OCI-LY3 (cell line): ENCODE results near the gene HYLS1.
"Not testable (repeated sequence)": the region's sequence is repeated elsewhere in the genome, so short reads cannot be mapped to it uniquely, and the experiment has no call there.

Source experiments
- H2AFZ ChIP-seq: fragments of 200-600, 300-600 bp; shearing (Covaris generic); 2 replicates; pipeline ENCODE4 v1.6.0; 2014; ENCODE audit warnings: antibody characterized with exemption, low read depth, low read length
- H3K27ac ChIP-seq: fragments of 200-600, 300-600 bp; sonication (generic); 2 replicates; pipeline ENCODE4 v1.5.1; 2014; ENCODE audit warnings: mild to moderate bottlenecking, low read length, moderate library complexity, mixed read lengths
- H3K27me3 ChIP-seq: fragments of 200-600, 300-600 bp; sonication (generic); 2 replicates; pipeline ENCODE4 v1.6.1; 2014; ENCODE audit warnings: low read depth, low read length, mixed read lengths
- H3K36me3 ChIP-seq: fragments of 200-600, 300-600 bp; sonication (generic); replicated peaks from 2 replicates; pipeline ENCODE3; 2014; ENCODE audit warnings: low read depth, low read length, mixed read lengths
- H3K4me1 ChIP-seq: fragments of 300-600, 200-600 bp; sonication (generic); 2 replicates; pipeline ENCODE4 v1.6.1; 2014; ENCODE audit warnings: low read length, mixed read lengths
- H3K4me2 ChIP-seq: fragments of 200-600, 300-600 bp; sonication (generic); 2 replicates; pipeline ENCODE4 v1.6.1; 2014; ENCODE audit warnings: low read length, mixed read lengths
- H3K4me3 ChIP-seq: fragments of 300-600, 200-600 bp; sonication (generic); 2 replicates; pipeline ENCODE4 v1.5.1; 2014; ENCODE audit warnings: antibody characterized with exemption, mild to moderate bottlenecking, low read length, moderate library complexity
- H3K79me2 ChIP-seq: fragments of 300-600, 200-600 bp; shearing (Covaris generic); 2 replicates; pipeline ENCODE4 v1.6.1; 2014; ENCODE audit warnings: mild to moderate bottlenecking, low read length, mixed read lengths
- H3K9ac ChIP-seq: fragments of 300-600, 200-600 bp; shearing (Covaris generic); 2 replicates; pipeline ENCODE4 v1.6.0; 2014; ENCODE audit warnings: mild to moderate bottlenecking, low read length, moderate library complexity
- H3K9me3 ChIP-seq: fragments of 200-600, 300-600 bp; shearing (Covaris generic); 2 replicates; pipeline ENCODE4 v1.6.1; 2014; ENCODE audit warnings: low read length, mixed read lengths; ENCODE audit not compliant: insufficient read depth
- H4K20me1 ChIP-seq: fragments of 200-600, 300-600 bp; sonication (generic); 2 replicates; pipeline ENCODE4 v1.6.1; 2016; ENCODE audit warnings: low read length, mixed read lengths; ENCODE audit not compliant: insufficient read depth
- CTCF ChIP-seq: fragments of 200-600, 300-600 bp; sonication (generic); IDR thresholded peaks from 2 replicates; pipeline ENCODE4 v1.5.1; 2014; ENCODE audit warnings: antibody characterized with exemption, low read length, low read depth
- EZH2phosphoT487 ChIP-seq: fragments of 200-600 bp; shearing (Covaris generic); IDR thresholded peaks from 2 replicates; pipeline ENCODE4 v1.6.1; 2018; ENCODE audit warnings: antibody characterized with exemption, mixed run types, low read depth

HYLS1 gene

GRCh38 chr11:125904678-125905077 is 17.2 kb downstream of the HYLS1 start:
- no peak overlapping the region for H3K4me2 ChIP-seq
- no peak overlapping the region for H3K9ac ChIP-seq
- peaks cover 15% of the 10 kb centered on the region for H3K36me3 ChIP-seq
- peaks cover 22% of the 10 kb centered on the region for H3K79me2 ChIP-seq
- TF ChIP-seq CTCF (no peak), EZH2phosphoT487 (no peak)
- H3K4me3 ChIP-seq: no peak overlapping the region
- no peaks in the 10 kb centered on the region for H4K20me1 ChIP-seq
- 0 out of 2 replicates have a peak, but pooled peaks cover 12% of the 10 kb centered on the region for H3K27me3 ChIP-seq
- no peak overlapping the region for H2AFZ ChIP-seq
- no peaks in the 10 kb centered on the region for H3K9me3 ChIP-seq
- H3K4me1 ChIP-seq: peaks cover 4% of the 10 kb centered on the region
- H3K27ac ChIP-seq: no peak overlapping the region

- no peak overlapping the region for H3K27ac ChIP-seq
- no peaks in the 10 kb centered on the region for H3K9me3 ChIP-seq
These were observed 22.9 kb downstream of the HYLS1 start for GRCh38 chr11:125910226-125910849.

DNA sequence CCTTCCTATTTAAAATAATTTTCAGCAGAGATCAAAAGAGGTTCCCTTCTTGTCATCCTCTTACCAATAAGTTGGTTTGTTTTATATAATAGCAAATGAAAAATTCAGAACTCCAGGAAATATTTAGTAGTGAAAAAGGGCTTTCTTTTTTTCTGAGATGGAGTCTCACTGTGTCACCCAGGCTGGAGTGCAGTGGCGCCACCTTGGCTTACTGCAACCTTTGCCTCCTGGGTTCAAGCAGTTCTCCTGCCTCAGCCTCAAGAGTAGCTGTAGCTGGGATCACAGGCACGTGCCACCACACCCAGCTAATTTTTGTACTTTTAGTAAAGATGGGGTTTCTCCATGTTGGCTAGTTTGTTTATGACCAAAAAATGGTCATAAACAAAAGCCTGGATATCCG is 27.1 kb downstream of the HYLS1 start:
- H2AFZ ChIP-seq, H3K9me3 ChIP-seq, H3K79me2 ChIP-seq, H3K4me1 ChIP-seq, H3K27ac ChIP-seq, H3K4me2 ChIP-seq, H3K36me3 ChIP-seq, H3K9ac ChIP-seq, H4K20me1 ChIP-seq, H3K4me3 ChIP-seq: not testable (repeated sequence)
- peaks cover 30% of the 10 kb centered on the region for H3K27me3 ChIP-seq

More at GRCh38 chr11:125910226-125910849, 22.9 kb downstream of the HYLS1 start:
- Histone ChIP-seq H3K9ac (no peak overlapping the region), H4K20me1 (no peaks in the 10 kb centered on the region), H3K36me3 (no peaks in the 10 kb centered on the region), H3K4me3 (no peak overlapping the region), H3K79me2 (no peaks in the 10 kb centered on the region), H3K27me3 (peaks cover 31% of the 10 kb centered on the region), H3K4me1 (no peaks in the 10 kb centered on the region), H3K4me2 (no peak overlapping the region), H2AFZ (no peak overlapping the region)
- TF ChIP-seq EZH2phosphoT487 (no peak), CTCF (no peak)

- H2AFZ ChIP-seq: no peak overlapping the region
- no peaks in the 10 kb centered on the region for H3K36me3 ChIP-seq
- peaks cover 17% of the 10 kb centered on the region for H3K27me3 ChIP-seq
- H3K4me2 ChIP-seq: no peak overlapping the region
- no peak overlapping the region for H3K9ac ChIP-seq
- no peaks in the 10 kb centered on the region for H3K79me2 ChIP-seq
- H3K9me3 ChIP-seq: no peaks in the 10 kb centered on the region
- no peaks in the 10 kb centered on the region for H4K20me1 ChIP-seq
- peaks cover 4% of the 10 kb centered on the region; the same call in 1 of the 2 replicates for H3K4me1 ChIP-seq
- H3K27ac ChIP-seq: no peak overlapping the region
- no peak for TF ChIP-seq EZH2phosphoT487
- TF ChIP-seq CTCF: no peak
- no peak overlapping the region for H3K4me3 ChIP-seq
These were observed 29.3 kb downstream of the HYLS1 start for GRCh38 chr11:125916683-125917347.
